Posterior cingulate gyrus (tissue), 11 donors: Measurements from ENCODE around the gene WDR27.

Source experiments
- DNase-seq, 10 donors: peaks; one replicate each; pipeline versions ENCODE4 v3.0.0 to v3.0.0-alpha.2; 2020 to 2021; ENCODE audit warnings: mixed read lengths in 3 of 10
- intact Hi-C: fragments of 100-400 bp; cut with DNase I; formaldehyde crosslinking; loops from one replicate; pipeline ENCODE4 v1.15.1; 2023

WDR27 gene

GRCh38 chr6:169666441-169666840 lies 35.4 kb downstream of the WDR27 start:
- intact Hi-C loops = no loop called here
- no peak for DNase-seq

DNA sequence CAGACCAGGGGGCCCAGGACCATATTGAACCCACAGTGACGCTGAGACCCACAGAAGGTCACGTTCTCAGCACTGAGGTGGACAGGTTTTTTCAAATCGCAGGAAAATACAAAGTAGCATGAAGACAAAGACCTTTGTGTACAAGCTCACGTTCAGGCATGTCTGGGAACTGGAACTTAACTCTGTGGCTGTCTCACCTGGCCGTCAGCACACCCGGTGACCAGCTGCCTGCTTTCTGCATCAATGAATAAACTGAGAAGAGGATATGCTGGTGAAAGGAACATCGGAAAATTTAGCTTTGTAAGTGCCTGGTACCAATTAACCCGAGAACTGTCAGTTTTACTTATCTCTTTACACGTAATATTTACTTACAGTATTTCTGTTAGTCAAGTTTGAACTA lies 36.5 kb downstream of the WDR27 start:
- intact Hi-C loops = no loop called here
- no peak for DNase-seq

DNA sequence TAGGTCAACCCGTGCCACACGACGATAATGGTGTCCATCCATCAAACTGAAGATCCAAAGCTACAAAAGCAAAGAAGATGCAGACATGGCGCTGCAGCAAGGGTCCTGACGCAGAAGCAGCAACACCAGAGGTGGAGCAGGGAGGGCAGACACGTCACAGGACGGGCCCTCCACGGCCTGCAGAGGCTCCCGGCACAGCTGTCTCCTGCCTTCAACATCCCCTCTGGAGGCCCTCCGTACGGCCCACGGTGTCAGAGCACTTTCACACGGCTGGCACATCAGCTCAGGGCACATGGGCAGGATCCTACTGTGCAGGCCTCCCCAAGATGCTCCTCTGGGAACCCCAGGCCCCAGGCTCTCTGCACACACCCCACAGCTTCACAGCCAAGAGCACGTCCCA lies 37.6 kb downstream of the WDR27 start:
- intact Hi-C loops = no loop called here
- no peak for DNase-seq

- peak in 1 of 10 donors; percentile 57 for DNase-seq
- intact Hi-C loops = no loop called here
Measured at GRCh38 chr6:169663468-169663867, 38.4 kb downstream of the WDR27 start.

DNA sequence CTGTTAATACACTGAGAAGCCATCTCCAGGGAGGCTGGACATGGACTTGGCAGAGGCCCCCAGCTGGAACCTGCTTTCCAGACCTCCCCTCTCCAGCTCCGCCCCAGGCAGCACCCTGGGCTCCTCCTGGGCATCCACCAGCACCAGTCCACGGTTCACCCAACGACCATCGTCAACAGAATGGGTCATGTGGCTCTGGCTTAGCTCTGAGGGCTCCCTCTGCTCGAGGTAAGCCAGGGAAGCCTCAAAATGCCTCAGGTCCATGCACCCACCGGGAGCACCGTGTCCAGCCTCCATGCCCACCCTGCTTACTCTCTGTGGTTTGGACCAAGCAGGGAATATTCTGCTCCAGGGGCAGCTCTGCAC lies 40.5 kb downstream of the WDR27 start:
- intact Hi-C loops = no loop called here
- DNase-seq = no peak

DNA sequence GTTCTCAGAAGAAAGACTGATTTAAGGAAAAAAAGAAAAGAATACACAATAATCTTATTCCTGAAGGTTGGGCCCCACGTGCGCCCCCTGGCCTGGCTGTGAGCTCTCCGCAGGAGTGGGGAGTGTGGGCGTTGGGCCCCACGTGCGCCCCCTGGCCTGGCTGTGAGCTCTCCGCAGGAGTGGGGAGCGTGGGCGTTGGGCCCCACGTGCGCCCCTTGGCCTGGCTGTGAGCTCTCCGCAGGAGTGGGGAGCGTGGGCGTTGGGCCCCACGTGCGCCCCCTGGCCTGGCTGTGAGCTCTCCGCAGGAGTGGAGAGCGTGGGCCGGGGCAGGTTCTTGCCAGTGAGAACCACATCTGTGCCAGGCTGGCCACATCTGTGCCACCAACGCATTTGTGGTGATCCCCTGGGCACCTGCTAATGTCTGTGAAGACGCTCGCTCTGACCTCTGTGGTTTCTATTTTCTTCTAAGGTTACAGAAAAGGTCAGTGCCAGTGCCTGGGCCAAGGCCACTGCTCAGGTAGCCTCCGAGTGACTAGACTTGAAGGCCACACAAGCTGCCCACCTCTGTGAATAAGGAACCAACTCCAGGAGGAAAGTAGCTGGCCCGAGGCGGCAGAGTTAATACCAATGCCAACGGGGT lies 41.0 kb downstream of the WDR27 start:
- intact Hi-C loops = no loop called here
- peak in 1 of 10 donors; percentile 86 for DNase-seq

DNA sequence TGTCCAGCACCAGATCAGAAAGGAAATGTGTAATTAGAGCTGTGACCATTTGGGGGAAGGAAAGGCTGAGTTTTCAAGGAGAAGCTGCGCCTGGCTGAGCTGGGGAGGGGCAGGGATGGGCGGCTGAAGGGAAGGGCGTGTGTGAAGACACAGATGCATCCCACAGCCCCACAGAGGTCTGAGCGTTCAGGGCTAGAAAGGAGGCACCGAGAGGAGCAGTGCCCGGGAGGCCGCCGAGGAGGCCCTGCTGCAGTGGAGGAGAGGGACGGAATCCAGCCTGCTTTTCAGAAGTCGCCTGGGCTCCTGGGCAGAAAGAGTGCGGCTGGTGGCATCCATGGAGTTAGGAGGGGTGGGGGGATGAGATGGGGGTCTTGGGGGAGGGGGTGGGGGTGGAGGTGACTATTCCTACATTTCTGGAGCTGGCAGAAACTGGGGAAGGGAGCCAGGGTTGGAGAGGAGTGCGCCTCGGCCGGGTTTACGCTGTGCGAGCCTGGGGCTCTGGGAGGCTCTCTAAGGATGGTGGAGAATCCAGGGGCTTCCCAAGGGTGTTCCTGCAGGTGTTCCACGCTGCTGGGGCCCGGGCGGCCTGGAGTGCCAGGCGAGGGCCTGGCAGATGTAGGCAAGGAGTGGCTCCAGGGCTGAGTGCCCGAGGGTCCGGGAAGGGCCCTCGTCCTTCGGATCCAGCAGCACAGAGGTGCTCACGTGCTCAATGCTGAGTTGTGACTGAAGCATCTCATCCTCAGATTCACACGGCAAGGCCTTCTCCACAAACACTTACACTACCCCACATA lies 41.8 kb downstream of the WDR27 start:
- no peak for DNase-seq
- intact Hi-C loops = loop anchor here (10.0 kb wide), 1 partner anchor 765 kb away; no protein-coding TSS in a partner anchor

DNA sequence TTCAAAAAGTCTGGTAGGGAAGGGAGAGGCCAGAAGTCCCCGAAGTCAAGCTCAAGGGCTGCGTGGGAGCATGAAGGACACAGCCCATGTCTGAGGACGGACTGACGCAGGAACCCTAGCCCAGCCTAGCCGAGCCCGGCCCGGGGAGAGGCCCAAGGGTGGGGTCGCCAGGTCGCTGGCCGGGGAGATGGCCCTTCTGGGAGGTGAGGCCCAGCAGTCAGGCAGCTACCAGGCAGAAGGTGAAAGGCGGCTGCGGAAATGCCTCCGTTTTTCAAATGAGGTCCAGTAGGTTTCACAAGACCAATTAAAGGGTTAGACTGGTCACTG lies 44.6 kb downstream of the WDR27 start:
- no peak for DNase-seq
- intact Hi-C loops = loop anchor here (10.0 kb wide), 1 partner anchor 762 kb away; no protein-coding TSS in a partner anchor

GRCh38 chr6:169656546-169657283 lies 45.1 kb downstream of the WDR27 start:
- peak in 1 of 10 donors; percentile 78 for DNase-seq
- intact Hi-C loops = loop anchor here (10.0 kb wide), 1 partner anchor 762 kb away; no protein-coding TSS in a partner anchor

- intact Hi-C loops = loop anchor here (10.0 kb wide), 1 partner anchor 760 kb away; no protein-coding TSS in a partner anchor
- DNase-seq = peak; percentile 48 to 96 (median 60)
Measured at GRCh38 chr6:169654598-169655391, 47.0 kb downstream of the WDR27 start.

DNA sequence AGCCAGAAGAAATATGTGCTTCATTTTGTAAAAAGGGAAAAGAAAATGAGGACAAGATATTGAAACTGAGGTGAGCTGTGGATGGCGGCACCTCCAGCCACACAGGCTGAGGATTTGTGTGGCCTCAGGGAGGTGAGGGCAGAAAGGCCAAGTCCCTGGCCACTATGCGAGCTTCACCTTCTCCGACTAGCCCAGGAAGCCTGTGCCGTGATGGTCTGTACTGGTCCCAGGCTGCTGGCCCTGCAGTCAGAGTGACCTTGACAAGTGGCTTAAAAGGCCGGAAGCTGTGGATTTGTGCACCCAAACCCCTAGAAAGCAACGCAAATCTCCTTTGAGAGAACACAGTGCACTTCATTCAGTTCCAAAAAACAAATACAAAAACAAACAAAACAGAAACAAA lies 48.1 kb downstream of the WDR27 start:
- intact Hi-C loops = loop anchor here (10.0 kb wide), 1 partner anchor 759 kb away; no protein-coding TSS in a partner anchor
- peak in 1 of 10 donors; percentile 75 for DNase-seq

DNA sequence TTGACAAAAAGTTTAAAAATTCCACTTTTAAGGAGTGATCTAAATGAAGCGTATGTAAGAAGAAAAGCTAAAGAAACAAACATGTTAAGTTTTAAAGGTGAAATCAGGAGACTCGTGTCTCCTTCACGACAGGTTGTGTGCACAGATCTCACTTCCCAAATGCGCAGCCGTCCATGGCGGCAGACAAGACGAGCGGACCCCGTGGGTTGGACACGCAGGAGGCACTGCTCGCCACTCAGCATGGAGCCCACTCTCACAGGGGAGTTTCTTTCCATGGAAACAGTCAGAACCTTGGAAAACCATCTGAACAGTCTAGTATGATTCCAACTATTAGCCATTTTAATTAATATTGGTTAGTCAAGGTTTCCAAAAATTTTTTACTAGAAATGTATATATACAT lies 48.9 kb downstream of the WDR27 start:
- intact Hi-C loops = loop anchor here (10.0 kb wide), 1 partner anchor 758 kb away; no protein-coding TSS in a partner anchor
- peak in 1 of 10 donors; percentile 32 for DNase-seq

- intact Hi-C loops = loop anchor here (10.0 kb wide), 1 partner anchor 757 kb away; no protein-coding TSS in a partner anchor
- peak in 1 of 10 donors; percentile 65 for DNase-seq
Measured at GRCh38 chr6:169651498-169651897, 50.3 kb downstream of the WDR27 start.

DNA sequence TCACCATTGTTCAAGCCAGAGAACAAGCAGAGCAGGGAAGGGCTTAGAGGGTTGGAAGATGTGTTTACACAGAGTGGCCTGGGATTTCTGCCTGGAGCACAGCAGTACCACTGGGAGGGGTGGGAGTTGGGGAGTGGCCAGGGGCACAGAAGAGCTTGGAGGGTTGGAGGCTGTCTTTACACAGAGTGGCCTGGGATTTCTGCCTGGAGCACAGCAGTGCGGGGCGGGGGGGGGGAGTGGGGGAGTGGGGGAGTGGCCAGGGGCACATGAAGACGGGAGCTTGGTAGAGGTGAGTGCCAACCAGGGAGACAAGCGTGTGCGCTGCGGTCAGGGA lies 50.9 kb downstream of the WDR27 start:
- peak in 1 of 10 donors; percentile 66 for DNase-seq
- intact Hi-C loops = loop anchor here (10.0 kb wide), 1 partner anchor 756 kb away; no protein-coding TSS in a partner anchor

GRCh38 chr6:169650241-169650958 lies 51.4 kb downstream of the WDR27 start:
- intact Hi-C loops = loop anchor here (10.0 kb wide), 1 partner anchor 756 kb away; no protein-coding TSS in a partner anchor
- DNase-seq = no peak

- DNase-seq = peak in 1 of 10 donors; percentile 59
Measured at GRCh38 chr6:169648617-169649016, 53.2 kb downstream of the WDR27 start.

GRCh38 chr6:169648092-169648491 lies 53.7 kb downstream of the WDR27 start:
- peak in 1 of 10 donors; percentile 69 for DNase-seq
- intact Hi-C loops = no loop called here

More at GRCh38 chr6:169648617-169649016, 53.2 kb downstream of the WDR27 start:
- intact Hi-C loops = no loop called here

- peak in 1 of 10 donors; percentile 74 for DNase-seq
- intact Hi-C loops = no loop called here
Measured at GRCh38 chr6:169647637-169648036, 54.2 kb downstream of the WDR27 start.

GRCh38 chr6:169646906-169647567 lies 54.8 kb downstream of the WDR27 start:
- intact Hi-C loops = no loop called here
- peak in 1 of 10 donors; percentile 71 for DNase-seq
